Measurements from ENCODE around the gene NAALADL2. TPM values are rescaled to one million over a fixed set of nuclear protein-coding genes. Genes with fewer than 3 reads are reported as not detected.

The NAALADL2 gene
- total and polyA plus RNA-seq, 2 of the 8 experiments (the other 6 are each of a cell fraction or from before 2014, with no cell fraction given) = 0.12 to 0.22 TPM

- FAIRE-seq = no peak
- WGBS, 2 experiments (ENCODE audit: extremely low coverage in 1 of 2, insufficient coverage in 1 of 2, insufficient read length in 1 of 2, insufficient replicate concordance in 2 of 2, low coverage in 1 of 2, low lambda C conversion rate in 2 of 2, missing lambda C conversion rate in 1 of 2) = 90% methylated on average over 2 of the region's 2 CpGs; no CpG with 5 or more reads in 1 of the 2 experiments
- Histone ChIP-seq H3K79me1 (ENCODE audit: low read depth, low read length) (no peaks in the 10 kb centered on the region), H4K8ac (ENCODE audit: extremely low read depth, insufficient read depth, low read length) (no peak overlapping the region), H4K91ac (replicated peaks; ENCODE audit: insufficient read length, low read length) (no peak overlapping the region), H3K27ac (ENCODE audit: low read depth, low read length) (no peak overlapping the region), H2BK15ac (ENCODE audit: low read length) (no peak overlapping the region), H3K27me3 (replicated peaks in 1 of 4; ENCODE audit: control insufficient read depth in 3 of 4, extremely low read depth in 1 of 4, insufficient read depth in 3 of 4, low read length in 3 of 4) (no peaks in the 10 kb centered on the region), H4K20me1 (replicated peaks in 1 of 2; ENCODE audit: control insufficient read depth in 1 of 2, insufficient read depth in 2 of 2, low read length in 2 of 2) (no peaks in the 10 kb centered on the region), H2AK5ac (ENCODE audit: low read depth, low read length) (no peak overlapping the region), H3K4me2 (ENCODE audit: insufficient read depth in 1 of 2, low read depth in 2 of 2, low read length in 2 of 2) (no peak overlapping the region), H3K9me3 (ENCODE audit: insufficient read depth in 2 of 2, low read depth in 1 of 2, low read length in 1 of 2) (no peaks in the 10 kb centered on the region), H4K5ac (ENCODE audit: insufficient read length, low read depth, low read length) (no peak overlapping the region), H3K4me3 (ENCODE audit: extremely low read depth in 1 of 4, insufficient read depth in 2 of 4, low read depth in 3 of 4, low read length in 4 of 4) (no peak overlapping the region), H3K9ac (replicated peaks in 1 of 4; ENCODE audit: extremely low read depth in 1 of 4, low read depth in 3 of 4, low read length in 3 of 4) (no peak overlapping the region), H2BK5ac (ENCODE audit: low read depth, low read length) (no peak overlapping the region), H3K56ac (replicated peaks; ENCODE audit: insufficient read length, low read depth, low read length) (no peak overlapping the region), H3K23me2 (ENCODE audit: low read depth, low read length) (no peaks in the 10 kb centered on the region), H2BK20ac (ENCODE audit: low read length) (no peak overlapping the region), H2AFZ (ENCODE audit: low read length) (no peak overlapping the region), H2BK12ac (ENCODE audit: low read depth, low read length) (no peak overlapping the region), H3K79me2 (ENCODE audit: control insufficient read depth in 1 of 2, insufficient read depth in 2 of 2, low read length in 2 of 2) (no peaks in the 10 kb centered on the region), H3K4me1 (replicated peaks in 1 of 4; ENCODE audit: control insufficient read depth in 3 of 4, insufficient read depth in 4 of 4, low read length in 3 of 4) (no peaks in the 10 kb centered on the region), H3K36me3 (ENCODE audit: control insufficient read depth in 2 of 4, insufficient read depth in 4 of 4, low read length in 3 of 4) (no peaks in the 10 kb centered on the region), H3K23ac (ENCODE audit: insufficient read length) (no peak overlapping the region), H2BK120ac (replicated peaks; ENCODE audit: low read depth, low read length) (no peak overlapping the region), H3K4ac (replicated peaks; ENCODE audit: insufficient read length, low read depth, low read length) (no peak overlapping the region), H3K18ac (ENCODE audit: extremely low read depth, low read length) (no peak overlapping the region), H3K14ac (ENCODE audit: insufficient read length) (no peak overlapping the region)
- POLR2A ChIA-PET (ENCODE audit: partially characterized antibody) = no interaction called here
- CTCF ChIA-PET (ENCODE audit: partially characterized antibody) = no interaction called here
- DNase-seq (ENCODE audit: low read depth in 1 of 2, low spot score in 2 of 2) = no peak
- no peak for TF ChIP-seq SRF (IDR thresholded peaks at IDR 0.05; ENCODE audit: low read depth, low read length)
- TF ChIP-seq, protein P1, sequence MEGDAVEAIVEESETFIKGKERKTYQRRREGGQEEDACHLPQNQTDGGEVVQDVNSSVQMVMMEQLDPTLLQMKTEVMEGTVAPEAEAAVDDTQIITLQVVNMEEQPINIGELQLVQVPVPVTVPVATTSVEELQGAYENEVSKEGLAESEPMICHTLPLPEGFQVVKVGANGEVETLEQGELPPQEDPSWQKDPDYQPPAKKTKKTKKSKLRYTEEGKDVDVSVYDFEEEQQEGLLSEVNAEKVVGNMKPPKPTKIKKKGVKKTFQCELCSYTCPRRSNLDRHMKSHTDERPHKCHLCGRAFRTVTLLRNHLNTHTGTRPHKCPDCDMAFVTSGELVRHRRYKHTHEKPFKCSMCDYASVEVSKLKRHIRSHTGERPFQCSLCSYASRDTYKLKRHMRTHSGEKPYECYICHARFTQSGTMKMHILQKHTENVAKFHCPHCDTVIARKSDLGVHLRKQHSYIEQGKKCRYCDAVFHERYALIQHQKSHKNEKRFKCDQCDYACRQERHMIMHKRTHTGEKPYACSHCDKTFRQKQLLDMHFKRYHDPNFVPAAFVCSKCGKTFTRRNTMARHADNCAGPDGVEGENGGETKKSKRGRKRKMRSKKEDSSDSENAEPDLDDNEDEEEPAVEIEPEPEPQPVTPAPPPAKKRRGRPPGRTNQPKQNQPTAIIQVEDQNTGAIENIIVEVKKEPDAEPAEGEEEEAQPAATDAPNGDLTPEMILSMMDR (IDR thresholded peaks at IDR 0.05; ENCODE audit: control extremely low read depth in 1 of 3, insufficient read depth in 1 of 3, low read depth in 1 of 3, low read length in 3 of 3) = no peak
- no peak for TF ChIP-seq TBP (IDR thresholded peaks at IDR 0.05; ENCODE audit: low read depth, low read length)
- no peak for TF ChIP-seq POU5F1 (IDR thresholded peaks at IDR 0.05; ENCODE audit: low read depth, low read length)
- no peak for TF ChIP-seq PHF8 (conservative IDR thresholded peaks at IDR 0.05; ENCODE audit: low read depth, low read length)
- TF ChIP-seq ZNF274 (IDR thresholded peaks at IDR 0.05; ENCODE audit: borderline replicate concordance, extremely low read depth, low read length) = no peak
- no peak for TF ChIP-seq YY1 (IDR thresholded peaks at IDR 0.05; ENCODE audit: low read depth, low read length)
- no peak for TF ChIP-seq SP1 (IDR thresholded peaks at IDR 0.05; ENCODE audit: low read depth, low read length)
- no peak for TF ChIP-seq NANOG (IDR thresholded peaks at IDR 0.05; ENCODE audit: insufficient read depth, low read depth, low read length, poor library complexity, severe bottlenecking)
- no peak for TF ChIP-seq SUZ12 (IDR thresholded peaks at IDR 0.05; ENCODE audit: low read length)
- TF ChIP-seq ATF3 (IDR thresholded peaks at IDR 0.05; ENCODE audit: insufficient read depth, low read depth, low read length) = no peak
- no peak for TF ChIP-seq KDM4A (IDR thresholded peaks at IDR 0.05; ENCODE audit: low read depth, low read length, severe bottlenecking)
These were observed 620.0 kb downstream of the NAALADL2 start for GRCh38 chr3:175479175-175479574.
